ENCODE data around the gene ELF3.
"Not testable (repeated sequence)": the region's sequence is repeated elsewhere in the genome, so short reads cannot be mapped to it uniquely, and the experiment has no call there.

ELF3 gene

DNA sequence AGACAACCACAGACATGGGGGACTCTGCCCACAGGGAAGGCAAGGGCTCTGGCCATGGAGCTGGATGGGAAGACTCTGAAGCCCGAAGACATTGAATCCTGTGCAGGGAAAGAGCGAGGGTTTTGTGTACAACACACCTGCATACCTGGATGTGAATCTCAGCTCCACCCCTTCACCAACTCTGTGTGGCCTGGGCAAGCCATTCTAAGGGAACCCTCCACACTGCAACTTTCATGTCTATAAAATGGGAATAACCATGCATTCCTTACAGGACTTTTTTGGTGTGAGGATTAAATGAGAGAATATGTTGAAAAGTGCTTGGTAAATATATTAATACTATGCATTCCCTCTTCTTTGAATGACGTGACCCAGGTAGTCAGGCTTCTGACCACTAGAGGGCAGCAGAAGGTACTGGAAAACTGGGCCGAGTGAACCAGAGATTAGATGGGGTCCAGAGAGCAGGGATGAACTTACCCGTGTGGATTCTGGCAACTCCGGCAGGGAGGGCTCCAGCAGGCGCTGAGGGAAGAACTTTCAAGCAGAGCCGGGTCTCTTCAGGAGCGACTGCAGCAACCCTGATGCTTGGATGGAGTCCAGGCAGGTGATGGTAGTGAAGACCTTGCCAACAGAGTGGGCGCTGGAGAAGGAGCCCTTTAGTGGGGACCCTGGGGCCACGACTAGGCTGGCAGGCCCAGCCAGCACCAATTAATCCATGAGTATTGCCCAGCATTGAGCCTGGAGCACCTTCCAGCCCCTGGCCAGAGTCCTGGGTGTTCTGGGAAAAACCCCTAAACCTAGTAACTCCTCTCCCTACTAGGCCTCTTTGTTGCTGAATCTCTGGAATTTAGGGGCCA is 834 bp upstream of the ELF3 start:
- DNase-seq (ENCODE audit: low read depth): peak; percentile 10

DNA sequence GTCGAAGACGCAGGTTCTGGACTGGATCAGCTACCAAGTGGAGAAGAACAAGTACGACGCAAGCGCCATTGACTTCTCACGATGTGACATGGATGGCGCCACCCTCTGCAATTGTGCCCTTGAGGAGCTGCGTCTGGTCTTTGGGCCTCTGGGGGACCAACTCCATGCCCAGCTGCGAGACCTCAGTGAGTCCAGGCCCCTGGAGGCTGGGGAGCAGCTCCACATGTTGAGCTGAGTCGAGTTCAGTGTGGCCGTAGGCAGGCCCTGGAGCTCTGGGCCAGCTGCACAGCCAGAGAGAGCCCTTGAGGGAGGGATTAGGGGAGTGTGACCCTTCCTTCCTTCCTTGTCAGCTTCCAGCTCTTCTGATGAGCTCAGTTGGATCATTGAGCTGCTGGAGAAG is 1.6 kb downstream of the ELF3 start:
- DNase-seq (ENCODE audit: low read depth): no peak

GRCh38 chr1:202012544-202013478 is 2.4 kb downstream of the ELF3 start:
- no peak for DNase-seq (ENCODE audit: low read depth)

GRCh38 chr1:202013603-202014002 is 3.2 kb downstream of the ELF3 start:
- no peak for DNase-seq (ENCODE audit: low read depth)

- no peak for DNase-seq (ENCODE audit: low read depth)
Measured at GRCh38 chr1:202014060-202014459, 3.7 kb downstream of the ELF3 start.

GRCh38 chr1:202014915-202015661 is 4.7 kb downstream of the ELF3 start:
- no peak for DNase-seq (ENCODE audit: low read depth)

DNA sequence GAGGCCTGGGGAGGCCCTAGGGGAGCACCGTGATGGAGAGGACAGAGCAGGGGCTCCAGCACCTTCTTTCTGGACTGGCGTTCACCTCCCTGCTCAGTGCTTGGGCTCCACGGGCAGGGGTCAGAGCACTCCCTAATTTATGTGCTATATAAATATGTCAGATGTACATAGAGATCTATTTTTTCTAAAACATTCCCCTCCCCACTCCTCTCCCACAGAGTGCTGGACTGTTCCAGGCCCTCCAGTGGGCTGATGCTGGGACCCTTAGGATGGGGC is 5.2 kb downstream of the ELF3 start:
- no peak for DNase-seq (ENCODE audit: low read depth)

GRCh38 chr1:202016022-202016810 is 5.8 kb downstream of the ELF3 start:
- DNase-seq (ENCODE audit: low read depth): no peak

DNA sequence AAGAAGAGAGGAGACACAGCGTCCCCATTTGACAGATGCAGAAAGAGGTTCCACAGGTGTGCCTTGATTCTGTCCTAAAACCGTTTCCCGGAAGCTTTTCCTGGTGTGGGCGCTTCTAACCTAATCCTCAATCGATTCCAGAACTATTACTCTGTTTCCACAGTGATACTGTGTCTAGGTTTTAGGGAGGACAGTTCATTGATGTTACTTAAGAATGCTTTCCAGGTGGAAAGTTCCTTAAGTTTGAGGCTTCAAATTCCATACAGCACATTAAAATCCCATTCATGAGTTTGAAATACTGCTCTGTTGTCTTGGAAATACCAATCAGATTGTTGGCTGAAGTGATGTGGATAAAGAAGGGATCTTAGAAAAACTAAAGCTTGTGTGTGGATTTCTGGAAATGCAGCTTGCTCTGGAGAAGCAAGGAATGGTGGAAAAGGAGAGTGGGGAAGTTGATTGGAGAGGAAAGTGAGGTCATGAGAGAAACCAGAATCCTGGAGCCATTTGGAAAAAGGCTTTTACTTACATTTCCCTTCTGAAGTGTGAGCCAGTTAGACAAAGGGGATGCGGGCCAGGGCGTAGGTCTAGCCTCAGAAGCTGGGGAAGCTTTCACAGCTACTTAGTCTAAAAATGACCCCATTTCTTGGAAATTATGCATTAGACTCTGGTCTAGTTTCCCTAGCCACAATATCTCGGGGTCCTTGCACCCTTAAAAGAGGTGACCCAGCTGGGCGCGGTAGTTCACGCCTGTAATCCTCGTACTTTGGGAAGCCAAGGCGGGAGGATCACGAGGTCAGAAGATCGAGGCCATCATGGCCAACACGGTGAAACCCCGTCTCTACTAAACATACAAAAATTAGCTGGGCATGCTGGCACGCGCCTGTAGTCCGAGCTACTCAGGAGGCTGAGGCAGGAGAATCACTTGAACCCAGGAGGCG is 6.7 kb downstream of the ELF3 start:
- no peak for DNase-seq (ENCODE audit: low read depth)

GRCh38 chr1:202017749-202018467 is 7.5 kb downstream of the ELF3 start:
- no peak for DNase-seq (ENCODE audit: low read depth)

DNA sequence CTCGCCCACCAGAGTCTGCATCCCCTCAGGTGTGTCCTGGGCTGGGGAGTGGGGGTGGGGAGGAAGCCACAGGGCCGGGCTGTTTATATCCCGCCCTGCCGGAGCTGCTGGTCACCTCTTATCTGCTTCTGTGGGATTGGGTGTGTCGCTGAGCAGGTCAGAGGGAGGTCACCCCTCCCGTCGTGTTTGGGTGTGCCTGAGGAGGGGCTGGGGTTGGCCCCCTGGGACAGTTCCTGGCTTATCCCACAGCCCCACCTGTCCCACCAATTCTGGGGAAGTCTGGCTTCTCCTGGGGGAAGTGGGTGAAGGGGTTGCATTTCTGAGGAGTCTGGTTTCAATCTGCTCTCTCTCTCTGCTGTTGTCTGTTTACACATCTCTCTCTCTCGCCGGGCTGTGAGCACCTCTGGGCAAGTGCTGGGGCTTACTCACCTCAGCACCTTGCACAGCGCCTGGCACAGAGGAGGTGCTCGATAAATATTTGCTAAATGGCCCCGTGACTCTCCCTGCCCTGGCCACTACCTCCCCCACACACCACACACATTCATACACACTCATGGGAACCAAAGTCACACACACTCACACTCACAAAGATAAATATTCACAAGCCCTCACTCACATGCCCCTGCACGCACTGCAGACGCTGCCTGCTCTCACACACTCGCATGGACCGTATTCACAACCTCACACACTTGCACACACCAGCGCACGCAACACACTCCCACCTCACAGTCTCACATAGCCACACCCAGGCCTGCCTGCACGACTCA is 8.3 kb downstream of the ELF3 start:
- DNase-seq (ENCODE audit: low read depth): no peak

DNA sequence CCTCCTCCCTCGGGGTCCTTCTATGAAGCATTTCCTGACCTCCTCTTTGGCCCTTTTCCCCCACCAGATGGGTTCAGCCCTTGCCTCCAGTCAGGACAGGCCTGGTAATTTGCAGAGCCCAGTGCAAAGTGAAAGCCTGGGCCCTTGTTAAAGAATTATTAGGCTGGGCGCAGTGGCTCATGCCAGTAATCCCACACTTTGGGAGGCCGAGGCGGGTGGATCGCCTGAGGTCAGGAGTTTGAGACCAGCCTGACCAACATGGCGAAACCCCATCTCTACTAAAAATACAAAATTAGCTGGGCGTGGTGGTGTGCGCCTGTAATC is 8.8 kb downstream of the ELF3 start:
- DNase-seq (ENCODE audit: low read depth): not testable (repeated sequence)

DNA sequence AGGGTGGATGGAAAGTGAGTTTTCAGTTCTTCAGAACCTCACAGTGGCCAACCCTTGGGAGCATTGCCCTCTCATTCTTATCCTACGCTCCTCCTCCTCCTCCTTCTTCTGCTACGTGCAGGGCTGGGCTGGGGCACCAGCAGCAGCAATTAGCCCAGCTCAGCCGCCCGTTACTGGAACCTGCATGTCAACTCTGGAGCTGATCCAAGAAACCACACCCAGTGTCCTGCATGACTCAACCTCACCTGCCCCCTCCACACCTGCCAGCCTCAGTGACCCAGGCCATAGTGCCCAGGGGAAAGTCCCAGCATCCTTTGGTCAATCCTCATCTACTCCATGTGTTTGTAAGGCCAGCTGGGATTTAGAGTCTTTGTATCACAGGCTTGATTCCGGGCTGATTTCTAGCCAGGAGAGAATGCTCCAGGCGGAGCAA is 12.6 kb downstream of the ELF3 start:
- no peak for DNase-seq (ENCODE audit: low read depth)

DNA sequence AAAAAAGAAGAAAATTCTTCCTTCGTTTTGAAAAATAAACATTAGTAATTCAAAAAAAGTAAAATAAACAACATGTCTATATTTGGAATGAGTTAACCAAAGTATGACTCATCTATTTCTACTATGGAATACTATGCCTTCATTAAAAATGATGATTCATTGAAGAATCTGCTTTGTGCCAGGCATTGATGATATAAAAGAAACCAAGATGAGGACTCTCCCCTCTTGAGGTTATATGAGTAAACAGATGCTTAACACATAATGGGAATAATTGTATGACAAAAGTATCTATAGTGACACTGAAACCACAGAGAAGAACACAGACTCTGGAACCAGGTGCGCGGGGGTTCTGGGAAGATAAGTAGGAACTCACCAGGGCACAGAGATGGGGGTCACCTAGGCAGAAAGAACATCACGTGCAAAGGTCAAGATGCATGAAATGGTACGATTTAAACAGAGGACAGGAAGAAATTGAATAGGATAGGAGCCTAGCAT is 18.8 kb downstream of the ELF3 start:
- no peak for DNase-seq (ENCODE audit: low read depth)

GRCh38 chr1:202029727-202030126 is 19.3 kb downstream of the ELF3 start:
- DNase-seq (ENCODE audit: low read depth): no peak

GRCh38 chr1:202031796-202032195 is 21.4 kb downstream of the ELF3 start:
- DNase-seq (ENCODE audit: low read depth): no peak

DNA sequence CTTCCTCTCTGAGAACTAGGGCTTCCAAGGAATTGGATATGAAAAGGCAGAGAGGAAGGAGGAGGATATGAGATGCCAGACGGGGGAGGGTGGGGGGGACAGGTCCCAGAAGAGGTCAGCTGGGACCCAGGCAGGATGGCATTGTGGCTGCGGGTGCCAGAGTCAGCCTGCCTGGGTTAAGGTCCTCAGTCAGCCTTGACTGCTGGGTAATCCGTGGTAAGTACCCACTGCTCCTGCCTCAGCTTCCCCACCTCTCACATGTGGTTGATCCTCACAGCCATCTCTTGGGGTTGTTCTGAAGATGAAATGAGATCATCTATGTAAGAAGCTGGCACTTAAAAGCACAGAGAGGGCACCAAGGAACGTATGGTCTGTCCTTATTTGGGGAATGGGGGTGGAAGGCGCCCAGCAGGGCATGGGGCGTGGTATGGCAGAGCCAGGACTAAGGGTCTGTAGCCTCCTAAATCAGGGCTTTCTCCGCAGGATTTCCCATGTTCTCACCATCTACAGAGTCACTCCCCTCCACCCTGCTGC is 23.8 kb downstream of the ELF3 start:
- no peak for DNase-seq (ENCODE audit: low read depth)

DNA sequence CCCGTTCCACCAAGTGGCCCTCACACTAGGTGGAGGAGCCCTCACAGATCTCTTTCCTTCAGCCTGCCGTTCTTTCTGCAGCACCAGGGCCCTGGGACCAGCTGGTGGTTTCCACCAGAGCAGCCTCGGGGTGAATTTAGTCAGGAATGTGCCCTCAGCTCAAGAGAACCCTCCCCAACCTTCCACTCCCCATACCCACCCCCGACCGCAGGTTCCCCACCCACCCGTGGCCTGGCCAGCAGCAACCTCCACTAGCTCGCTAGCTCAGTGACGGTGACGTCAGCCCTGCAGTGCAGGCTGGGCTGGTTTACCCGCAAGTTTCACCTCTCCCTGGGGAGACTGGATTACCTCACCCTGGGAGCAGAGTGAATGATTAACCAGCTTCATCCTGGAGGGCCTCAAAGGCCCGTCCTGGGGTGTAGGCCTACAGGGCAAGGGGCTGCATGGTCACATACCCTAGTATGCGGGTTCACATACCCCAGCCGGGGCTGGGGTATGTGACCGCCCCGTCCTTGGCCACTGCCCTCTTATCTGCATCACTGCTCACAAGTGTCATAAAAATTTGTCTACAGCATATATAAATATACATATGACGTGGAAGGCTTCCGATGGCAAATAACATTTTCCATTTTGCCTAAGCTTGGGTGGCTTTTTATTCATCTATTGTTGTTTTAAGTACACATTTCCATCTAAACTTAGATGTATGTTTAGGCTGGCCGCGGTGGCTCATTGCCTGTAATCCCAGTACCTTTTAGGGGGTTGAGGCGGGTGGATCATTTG is 24.5 kb downstream of the ELF3 start:
- DNase-seq (ENCODE audit: low read depth): no peak
